SH-SY5Y (cell line): ENCODE data around the gene KLHL25.
A peak's percentile ranks its signal among the peaks of the same experiment; 100 is the strongest.

Source experiments
- GATA2 ChIP-seq: IDR thresholded peaks from 2 replicates; pipeline ENCODE4 v1.6.1; 2011; ENCODE audit warnings: mild to moderate bottlenecking, low read depth, low read length
- GATA3 ChIP-seq: IDR thresholded peaks from 2 replicates; pipeline ENCODE4 v1.6.1; 2011; ENCODE audit warnings: low read depth, mild to moderate bottlenecking, low read length, moderate library complexity

The KLHL25 gene

GRCh38 chr15:85825118-85825517, 30.4 kb upstream of the KLHL25 start:
- TF ChIP-seq GATA3 (no peak), GATA2 (no peak)

GRCh38 chr15:85821545-85821944, 26.8 kb upstream of the KLHL25 start:
- TF ChIP-seq GATA3 (no peak), GATA2 (no peak)

GRCh38 chr15:85819938-85820337, 25.2 kb upstream of the KLHL25 start:
- TF ChIP-seq GATA3 (no peak), GATA2 (no peak)

- no peak for TF ChIP-seq GATA3
- TF ChIP-seq GATA2: no peak
Measured at GRCh38 chr15:85813234-85813633, 18.5 kb upstream of the KLHL25 start.

- TF ChIP-seq GATA3: no peak
- TF ChIP-seq GATA2: no peak
Measured at GRCh38 chr15:85810075-85810474, 15.3 kb upstream of the KLHL25 start.

- no peak for TF ChIP-seq GATA2
- TF ChIP-seq GATA3: no peak
Measured at GRCh38 chr15:85805420-85805819, 10.7 kb upstream of the KLHL25 start.

GRCh38 chr15:85804481-85805170, 9.9 kb upstream of the KLHL25 start:
- TF ChIP-seq GATA2: no peak
- TF ChIP-seq GATA3: no peak

GRCh38 chr15:85800478-85801123, 5.9 kb upstream of the KLHL25 start:
- TF ChIP-seq GATA2 (no peak), GATA3 (no peak)

GRCh38 chr15:85795337-85796305, 896 bp upstream of the KLHL25 start:
- TF ChIP-seq GATA3 (no peak), GATA2 (no peak)

- TF ChIP-seq GATA3 (no peak), GATA2 (peak; percentile 79)
Measured at GRCh38 chr15:85793641-85794597, 806 bp downstream of the KLHL25 start.

- no peak for TF ChIP-seq GATA2
- no peak for TF ChIP-seq GATA3
Measured at GRCh38 chr15:85792912-85793590, 1.7 kb downstream of the KLHL25 start.

- TF ChIP-seq GATA3: no peak
- no peak for TF ChIP-seq GATA2
Measured at GRCh38 chr15:85792102-85792731, 2.5 kb downstream of the KLHL25 start.
